H1 (cell line): ENCODE measurements around the gene STX4. TPM values are rescaled to one million over a fixed set of nuclear protein-coding genes. Genes with fewer than 3 reads are reported as not detected.

Experiments
- CTCF ChIA-PET: fragments of 300-600 bp; sonication (Branson Sonifier 250); formaldehyde crosslinking; loops from one replicate; lab custom pipeline; 2021; ENCODE audit not compliant: partially characterized antibody; lab: Charles Lee
- POLR2A ChIA-PET: fragments of 300-600 bp; sonication (Branson Sonifier 250); formaldehyde crosslinking; loops from one replicate; lab custom pipeline; 2021; ENCODE audit warnings: inconsistent platforms; ENCODE audit not compliant: partially characterized antibody; lab: Charles Lee
- DNase-seq, 2 experiments: peaks; one replicate each; pipeline versions ENCODE4 v3.0.0 to v3.0.0-alpha.2; 2010 to 2022; ENCODE audit warnings: low spot score in 2 of 2, low read depth in 1 of 2, mixed read lengths in 1 of 2
- FAIRE-seq: peaks from 2 replicates; lab custom pipeline; 2011; peaks lifted over from hg19 to GRCh38; lab: Jason Lieb, UNC
- H2AFZ ChIP-seq: 2 replicates; pipeline ENCODE4 v1.8.1; 2012; ENCODE audit warnings: low read length, inconsistent platforms
- H2AK5ac ChIP-seq: 2 replicates; pipeline ENCODE4 v1.6.1; 2013; ENCODE audit warnings: low read depth, low read length
- H2BK120ac ChIP-seq: replicated peaks from 2 replicates; pipeline ENCODE3; 2013; ENCODE audit warnings: low read depth, low read length, inconsistent platforms
- H2BK12ac ChIP-seq: 2 replicates; pipeline ENCODE4 v1.6.1; 2013; ENCODE audit warnings: low read depth, low read length
- H2BK15ac ChIP-seq: 2 replicates; pipeline ENCODE4 v1.6.1; 2013; ENCODE audit warnings: low read length
- H2BK20ac ChIP-seq: 2 replicates; pipeline ENCODE4 v1.6.1; 2013; ENCODE audit warnings: low read length
- H2BK5ac ChIP-seq: 2 replicates; pipeline ENCODE4 v1.6.1; 2013; ENCODE audit warnings: low read depth, low read length
- H3K14ac ChIP-seq: 2 replicates; pipeline ENCODE4 v1.6.1; 2013; ENCODE audit warnings: inconsistent platforms; ENCODE audit not compliant: insufficient read length
- H3K18ac ChIP-seq: 2 replicates; pipeline ENCODE4 v1.6.1; 2013; ENCODE audit warnings: low read length; ENCODE audit errors: extremely low read depth
- H3K23ac ChIP-seq: 2 replicates; pipeline ENCODE4 v1.6.1; 2013; ENCODE audit warnings: inconsistent platforms; ENCODE audit not compliant: insufficient read length
- H3K23me2 ChIP-seq: 2 replicates; pipeline ENCODE4 v1.6.1; 2013; ENCODE audit warnings: low read depth, low read length
- H3K27ac ChIP-seq: 2 replicates; pipeline ENCODE4 v1.6.1; 2011; ENCODE audit warnings: low read depth, low read length, inconsistent platforms
- H3K27me3 ChIP-seq, 4 experiments: replicated peaks in 1 of 4; 1 replicate in 1 of 4; 2 replicates in 3 of 4; pipeline versions ENCODE4 v1.6.1 to v1.8.1; 2011 to 2013; ENCODE audit warnings: low read length in 3 of 4, mild to moderate bottlenecking in 3 of 4, inconsistent platforms in 2 of 4, mixed read lengths in 2 of 4, moderate library complexity in 1 of 4; ENCODE audit not compliant: control insufficient read depth in 3 of 4, insufficient read depth in 3 of 4; ENCODE audit errors: extremely low read depth in 1 of 4
- H3K36me3 ChIP-seq, 4 experiments: 2 replicates each; pipeline versions ENCODE4 v1.6.1 to v1.8.1; 2011 to 2013; ENCODE audit warnings: mild to moderate bottlenecking in 4 of 4, low read length in 3 of 4, moderate library complexity in 2 of 4, control low read depth in 1 of 4, inconsistent platforms in 1 of 4; ENCODE audit not compliant: insufficient read depth in 4 of 4, control insufficient read depth in 2 of 4
- H3K4ac ChIP-seq: replicated peaks from 2 replicates; pipeline ENCODE3; 2013; ENCODE audit warnings: low read length, low read depth, mixed read lengths, inconsistent platforms; ENCODE audit not compliant: insufficient read length
- H3K4me1 ChIP-seq, 4 experiments: replicated peaks in 1 of 4; 1 replicate in 1 of 4; 2 replicates in 3 of 4; pipeline versions ENCODE4 v1.6.1 to v1.8.1; 2011 to 2013; ENCODE audit warnings: low read length in 3 of 4, inconsistent platforms in 2 of 4, mixed read lengths in 1 of 4; ENCODE audit not compliant: insufficient read depth in 4 of 4, control insufficient read depth in 3 of 4
- H3K4me2 ChIP-seq, 2 experiments: 2 replicates each; pipeline versions ENCODE4 v1.6.1 to v1.8.1; 2011 to 2013; ENCODE audit warnings: low read depth in 2 of 2, low read length in 2 of 2, control low read depth in 1 of 2, inconsistent platforms in 1 of 2, mild to moderate bottlenecking in 1 of 2; ENCODE audit not compliant: insufficient read depth in 1 of 2
- H3K4me3 ChIP-seq, 4 experiments: fragments of 200-600, 300-600 bp in 1 of 4; sonication (generic), shearing (Covaris generic), sonication (Bioruptor Twin) in 1 of 4; 2 replicates each; pipeline versions ENCODE4 v1.5.1 to v1.8.1; 2011 to 2016; ENCODE audit warnings: low read length in 4 of 4, low read depth in 3 of 4, control low read depth in 2 of 4, inconsistent platforms in 2 of 4, mild to moderate bottlenecking in 2 of 4, mixed read lengths in 1 of 4, moderate library complexity in 1 of 4; ENCODE audit not compliant: insufficient read depth in 2 of 4; ENCODE audit errors: extremely low read depth in 1 of 4
- H3K56ac ChIP-seq: replicated peaks from 2 replicates; pipeline ENCODE3; 2013; ENCODE audit warnings: low read depth, mild to moderate bottlenecking, mixed read lengths, low read length, inconsistent platforms; ENCODE audit not compliant: insufficient read length
- H3K79me1 ChIP-seq: 2 replicates; pipeline ENCODE4 v1.6.1; 2013; ENCODE audit warnings: low read depth, low read length, control low read depth
- H3K79me2 ChIP-seq, 2 experiments: 2 replicates each; pipeline versions ENCODE4 v1.6.1 to v1.8.1; 2012 to 2013; ENCODE audit warnings: low read length in 2 of 2, mild to moderate bottlenecking in 2 of 2, inconsistent platforms in 1 of 2; ENCODE audit not compliant: insufficient read depth in 2 of 2, control insufficient read depth in 1 of 2
- H3K9ac ChIP-seq, 4 experiments: replicated peaks in 1 of 4; 1 replicate in 1 of 4; 2 replicates in 3 of 4; pipeline versions ENCODE4 v1.6.1 to v1.8.1; 2011 to 2013; ENCODE audit warnings: low read depth in 3 of 4, low read length in 3 of 4, control low read depth in 2 of 4, mild to moderate bottlenecking in 2 of 4, moderate library complexity in 2 of 4, inconsistent platforms in 1 of 4; ENCODE audit errors: extremely low read depth in 1 of 4
- H3K9me3 ChIP-seq, 2 experiments: 2 replicates each; pipeline versions ENCODE4 v1.6.1 to v1.8.1; 2012 to 2013; ENCODE audit warnings: mild to moderate bottlenecking in 2 of 2, moderate library complexity in 2 of 2, control low read depth in 1 of 2, inconsistent platforms in 1 of 2, low read depth in 1 of 2, low read length in 1 of 2, mixed read lengths in 1 of 2; ENCODE audit not compliant: insufficient read depth in 2 of 2
- H4K20me1 ChIP-seq, 2 experiments: replicated peaks in 1 of 2; 2 replicates each; pipeline versions ENCODE3 to v1.8.1; 2011 to 2013; ENCODE audit warnings: inconsistent platforms in 2 of 2, low read length in 2 of 2, mild to moderate bottlenecking in 1 of 2; ENCODE audit not compliant: insufficient read depth in 2 of 2, control insufficient read depth in 1 of 2
- H4K5ac ChIP-seq: 2 replicates; pipeline ENCODE4 v1.6.1; 2013; ENCODE audit warnings: low read length, low read depth, mixed read lengths, inconsistent platforms; ENCODE audit not compliant: insufficient read length
- H4K8ac ChIP-seq: 2 replicates; pipeline ENCODE4 v1.8.0; 2013; ENCODE audit warnings: mild to moderate bottlenecking, moderate library complexity, low read length, inconsistent platforms; ENCODE audit not compliant: insufficient read depth; ENCODE audit errors: extremely low read depth
- H4K91ac ChIP-seq: replicated peaks from 2 replicates; pipeline ENCODE3; 2013; ENCODE audit warnings: low read length, mixed read lengths, inconsistent platforms; ENCODE audit not compliant: insufficient read length
- ASH2L ChIP-seq: fragments of 200-600, 300-600 bp; sonication (generic); IDR thresholded peaks from one replicate; pipeline ENCODE4 v1.7.1; 2017; ENCODE audit warnings: low read length
- ATF3 ChIP-seq: IDR thresholded peaks from 2 replicates; pipeline ENCODE4 v1.6.1; 2011; ENCODE audit warnings: low read depth, mild to moderate bottlenecking, low read length; ENCODE audit not compliant: insufficient read depth
- CHD2 ChIP-seq: IDR thresholded peaks from 2 replicates; pipeline ENCODE4 v1.6.1; 2012; ENCODE audit warnings: low read length, improper control_type of control experiment
- CTBP2 ChIP-seq: IDR thresholded peaks from 2 replicates; pipeline ENCODE4 v1.7.0; 2011; ENCODE audit warnings: borderline replicate concordance, mild to moderate bottlenecking, moderate library complexity, mixed read lengths, low read length; ENCODE audit not compliant: insufficient read depth, insufficient read length
- EGR1 ChIP-seq: IDR thresholded peaks from 2 replicates; pipeline ENCODE4 v1.6.1; 2011; ENCODE audit warnings: low read depth, low read length, borderline replicate concordance
- JUN ChIP-seq: IDR thresholded peaks from 2 replicates; pipeline ENCODE4 v1.6.1; 2011; ENCODE audit warnings: low read depth, mild to moderate bottlenecking, improper control_type of control experiment, low read length
- KDM4A ChIP-seq: IDR thresholded peaks from one replicate; pipeline ENCODE4 v1.7.1; 2012; ENCODE audit warnings: low read depth, mild to moderate bottlenecking, moderate library complexity, low read length, inconsistent platforms; ENCODE audit not compliant: severe bottlenecking
- RXRA ChIP-seq: IDR thresholded peaks from 2 replicates; pipeline ENCODE4 v1.6.1; 2011; ENCODE audit warnings: low read depth, mild to moderate bottlenecking, low read length, moderate library complexity; ENCODE audit not compliant: insufficient read depth
- SIN3A ChIP-seq, 2 experiments: IDR thresholded peaks in 1 of 2; conservative IDR thresholded peaks in 1 of 2; 2 replicates each; pipeline ENCODE4 v1.6.1; 2011 to 2012; ENCODE audit warnings: low read length in 2 of 2, improper control_type of control experiment in 1 of 2, low read depth in 1 of 2, mild to moderate bottlenecking in 1 of 2
- SP2 ChIP-seq: IDR thresholded peaks from 2 replicates; pipeline ENCODE4 v1.6.1; 2012; ENCODE audit warnings: mild to moderate bottlenecking, low read length, inconsistent platforms
- TCF12 ChIP-seq: IDR thresholded peaks from 2 replicates; pipeline ENCODE4 v1.6.1; 2011; ENCODE audit warnings: low read depth, mild to moderate bottlenecking, low read length
- TEAD4 ChIP-seq: IDR thresholded peaks from 2 replicates; pipeline ENCODE4 v1.6.1; 2012; ENCODE audit warnings: low read depth, low read length, inconsistent platforms, mixed read lengths
- whole genome bisulfite sequencing, 2 experiments: shearing (Covaris generic) in 1 of 2; methylation state at CpG; one replicate each; pipeline versions ENCODE4 v1.1.6 to v1.1.7; 2013 to 2015; ENCODE audit warnings: low lambda C conversion rate in 2 of 2, mixed read lengths in 2 of 2, inconsistent platforms in 1 of 2, low coverage in 1 of 2, missing lambda C conversion rate in 1 of 2; ENCODE audit not compliant: insufficient replicate concordance in 2 of 2, insufficient coverage in 1 of 2, insufficient read length in 1 of 2; ENCODE audit errors: extremely low coverage in 1 of 2, missing lambda C conversion rate in 1 of 2; 5-methylcytosine and 5-hydroxymethylcytosine counted together
- polyA plus RNA-seq, 7 experiments: library from polyadenylated mRNA; depleted of rRNA in 3 of 7; stranded (reverse) in 5 of 7; unstranded in 2 of 7; fragments of >200 nt in 5 of 7; fragments of 200-250 nt in 2 of 7; gene quantifications; 1 replicate in 5 of 7; 2 replicates in 1 of 7; 4 replicates in 1 of 7; pipeline versions ENCODE4 v1.2.1 to v1.2.3, GENCODE V29; 2011 to 2013; ENCODE audit warnings: missing spikeins in 2 of 7, mixed read lengths in 2 of 7
- total RNA-seq: library from RNA; stranded (reverse); fragmentation: NEBNext Ultra II Directional; extraction: Animal tissue kit (Norgen Biotek cat#: 25700); gene quantifications from 2 replicates; pipeline ENCODE4 v1.2.1, GENCODE V29; 2021

The STX4 gene
- total and polyA plus RNA-seq, 2 of the 8 experiments (the other 6 are each of a cell fraction or from before 2014, with no cell fraction given), result 25.8 to 32.3 TPM

- peaks cover 2 to 37% (median 21%) of the 10 kb centered on the region in 4 experiments; a peak in 7 of 8 replicates for H3K36me3 ChIP-seq
- H3K27me3 ChIP-seq, result no peaks in the 10 kb centered on the region
- H2AK5ac ChIP-seq, result no peak overlapping the region
- no peaks in the 10 kb centered on the region for H3K4me1 ChIP-seq
- no peaks in the 10 kb centered on the region for H3K23me2 ChIP-seq
- H3K56ac ChIP-seq, result no peak overlapping the region
- H2BK120ac ChIP-seq, result no peak overlapping the region
- H3K79me1 ChIP-seq, result peaks cover 6% of the 10 kb centered on the region
- H2BK20ac ChIP-seq, result no peak overlapping the region
- H3K23ac ChIP-seq, result no peak overlapping the region
- peaks cover 7 to 31% of the 10 kb centered on the region in 2 experiments for H4K20me1 ChIP-seq
- 91% methylated on average over 9 of the region's 14 CpGs; no CpG with 5 or more reads in 1 of the 2 experiments for WGBS, 2 experiments
- H2BK5ac ChIP-seq, result no peak overlapping the region
- no peak for DNase-seq
- no peak overlapping the region for H3K4ac ChIP-seq
- no peak overlapping the region for H3K4me3 ChIP-seq
- no peak overlapping the region; the same call in 1 of the 2 replicates for H4K8ac ChIP-seq
- no peak overlapping the region for H3K4me2 ChIP-seq
- H4K91ac ChIP-seq, result no peak overlapping the region
- H2BK12ac ChIP-seq, result no peak overlapping the region
- no peak overlapping the region for H3K18ac ChIP-seq
- H2AFZ ChIP-seq, result no peak overlapping the region
- FAIRE-seq, result no peak
- peaks cover 0 to 14% of the 10 kb centered on the region in 2 experiments; a peak in 2 of 4 replicates for H3K79me2 ChIP-seq
- no peaks in the 10 kb centered on the region for H3K9me3 ChIP-seq
- no peak overlapping the region for H3K27ac ChIP-seq
- ChIA-PET POLR2A (interaction anchor here (1.0 to 4.7 kb wide), 3 partner anchors 9 to 13 kb away, joined by 3 to 34 read pairs (median 5); partner anchors contain the start of genes ZNF646 and ZNF668), CTCF (interaction anchor here (1.0 kb wide), 1 partner anchor 15 kb away, joined by 3 read pairs; no protein-coding TSS in a partner anchor)
- no peak overlapping the region for H3K14ac ChIP-seq
- H3K9ac ChIP-seq, result no peak overlapping the region
- no peak overlapping the region for H4K5ac ChIP-seq
- H2BK15ac ChIP-seq, result no peak overlapping the region
- TF ChIP-seq SIN3A (conservative IDR thresholded peaks at IDR 0.05 in 1 of 2, IDR thresholded peaks at IDR 0.05 in 1 of 2; ENCODE audit: low read depth in 1 of 2, low read length in 2 of 2), result no peak
- no peak for TF ChIP-seq JUN
- no peak for TF ChIP-seq TCF12
- TF ChIP-seq CTBP2, result no peak
- no peak for TF ChIP-seq ASH2L
- no peak for TF ChIP-seq ATF3
- TF ChIP-seq KDM4A, result no peak
- no peak for TF ChIP-seq SP2
- no peak for TF ChIP-seq TEAD4
- TF ChIP-seq CHD2, result no peak
- TF ChIP-seq EGR1, result no peak
- no peak for TF ChIP-seq RXRA
These were observed 49.1 kb downstream of the STX4 start for GRCh38 chr16:31082368-31083045.
